ENCODE measurements around the gene CACNA1B. TPM values are rescaled to one million over a fixed set of nuclear protein-coding genes. Genes with fewer than 3 reads are reported as not detected.
"Not testable (repeated sequence)": the region's sequence is repeated elsewhere in the genome, so short reads cannot be mapped to it uniquely, and the experiment has no call there.

CACNA1B gene
- total and polyA plus RNA-seq, 9 of the 15 experiments (the other 6 are each of a cell fraction or from before 2014, with no cell fraction given): 0.01 to 0.04 TPM; not detected in 7

DNA sequence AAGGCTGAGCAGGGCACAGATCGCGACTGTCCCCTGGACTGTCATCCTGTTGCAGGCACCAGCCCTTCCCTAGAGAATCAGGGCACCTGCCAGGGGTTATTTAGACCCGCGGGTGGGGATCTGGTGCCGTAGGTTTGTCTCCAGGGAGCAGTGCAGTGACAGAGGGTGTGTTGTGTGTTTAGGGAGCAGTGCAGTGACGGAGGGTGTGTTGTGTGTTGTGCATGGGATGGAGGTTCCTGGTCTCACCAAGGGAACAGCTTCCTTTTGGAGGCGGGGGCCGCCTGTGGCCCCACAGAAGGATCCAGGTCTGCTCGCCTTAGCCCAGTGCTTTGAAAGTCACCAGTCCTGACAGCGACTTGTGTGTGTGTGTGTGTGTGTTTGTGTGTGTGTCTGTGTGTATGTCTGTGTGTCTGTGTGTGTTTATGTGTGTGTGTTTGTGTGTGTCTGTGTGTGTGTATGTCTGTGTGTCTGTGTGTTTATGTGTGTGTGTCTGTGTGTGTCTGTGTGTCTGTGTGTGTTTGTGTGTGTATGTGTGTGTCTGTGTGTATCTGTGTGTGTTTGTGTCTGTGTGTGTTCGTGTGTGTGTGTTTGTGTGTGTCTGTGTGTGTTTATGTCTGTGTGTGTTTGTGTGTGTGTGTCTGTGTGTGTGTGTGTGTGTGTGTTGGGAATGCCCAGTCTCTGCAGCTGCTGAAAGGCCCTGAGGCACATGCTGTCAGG lies 265.1 kb downstream of the CACNA1B start:
- 0% methylated on average over 9 of the region's 11 CpGs for WGBS (ENCODE audit: insufficient coverage, low coverage, missing lambda C conversion rate)
- H3K9ac ChIP-seq (ENCODE audit: insufficient read depth in 1 of 2, low read depth in 2 of 2, low read length in 2 of 2); in situ Hi-C loops (cut with MboI); H3K27ac ChIP-seq (ENCODE audit: extremely low read depth, low read depth, low read length); DNase-seq (ENCODE audit: extremely low read depth in 1 of 4, low spot score in 3 of 4); intact Hi-C loops (cut with micrococcal nuclease); H2AFZ ChIP-seq (ENCODE audit: low read depth, low read length); FAIRE-seq; H3K9me1 ChIP-seq (ENCODE audit: control insufficient read depth, insufficient read depth, low read length); H4K20me1 ChIP-seq (replicated peaks; ENCODE audit: control insufficient read depth, insufficient read depth, low read length); H3K4me3 ChIP-seq; ATAC-seq; H3K36me3 ChIP-seq (ENCODE audit: control insufficient read depth, insufficient read depth, low read length); H3K79me2 ChIP-seq (ENCODE audit: control insufficient read depth, insufficient read depth, low read length); H3K4me2 ChIP-seq (ENCODE audit: insufficient read depth, low read length); H3K4me1 ChIP-seq (replicated peaks in 1 of 2; ENCODE audit: control insufficient read depth in 2 of 2, insufficient read depth in 2 of 2, low read length in 2 of 2); POLR2A ChIA-PET; BruUV-seq (replicated peaks); H3K9me3 ChIP-seq (replicated peaks; ENCODE audit: control insufficient read depth, insufficient read depth, low read depth, low read length); CTCF ChIA-PET (ENCODE audit: low intra/inter-chr PET ratio): not testable (repeated sequence)
- H3K27me3 ChIP-seq (ENCODE audit: control insufficient read depth in 2 of 2, insufficient read depth in 2 of 2, low read length in 2 of 2): peaks cover 2 to 17% of the 10 kb centered on the region in 2 experiments; a peak in 2 of 5 replicates
- TF ChIP-seq TRIM24 (IDR thresholded peaks at IDR 0.05): 0 out of 4 replicates have a peak, but pooled peaks of 1 of the 2 experiments have one; percentile 14

DNA sequence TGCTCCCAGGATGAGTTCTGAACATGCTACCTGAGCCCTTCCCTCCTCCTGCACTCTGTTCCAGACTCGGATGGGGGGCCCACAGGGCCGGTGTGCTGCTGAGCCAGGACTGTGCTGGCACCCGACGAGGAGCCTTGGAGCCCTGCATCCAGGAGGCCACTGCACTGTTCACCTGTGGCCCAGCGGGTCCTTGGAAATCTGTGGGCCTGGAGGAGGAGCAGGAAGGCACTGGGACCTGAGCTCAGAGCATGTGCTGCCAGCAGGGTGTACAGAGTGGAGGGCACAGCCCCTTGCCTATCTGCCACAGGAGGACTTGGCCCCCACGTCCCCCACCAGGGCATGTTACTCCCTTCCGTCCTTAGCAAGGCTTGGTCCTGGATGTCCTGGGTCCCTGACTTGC lies 265.9 kb downstream of the CACNA1B start:
- BruUV-seq (replicated peaks); H3K4me2 ChIP-seq (ENCODE audit: insufficient read depth, low read length); H3K79me2 ChIP-seq (ENCODE audit: control insufficient read depth, insufficient read depth, low read length); in situ Hi-C loops (cut with MboI); H3K4me3 ChIP-seq; H3K27ac ChIP-seq (ENCODE audit: extremely low read depth, low read depth, low read length); H3K9ac ChIP-seq (ENCODE audit: insufficient read depth in 1 of 2, low read depth in 2 of 2, low read length in 2 of 2); H3K9me3 ChIP-seq (replicated peaks; ENCODE audit: control insufficient read depth, insufficient read depth, low read depth, low read length); H2AFZ ChIP-seq (ENCODE audit: low read depth, low read length); ATAC-seq; H3K9me1 ChIP-seq (ENCODE audit: control insufficient read depth, insufficient read depth, low read length); H3K36me3 ChIP-seq (ENCODE audit: control insufficient read depth, insufficient read depth, low read length); H3K4me1 ChIP-seq (replicated peaks in 1 of 2; ENCODE audit: control insufficient read depth in 2 of 2, insufficient read depth in 2 of 2, low read length in 2 of 2); FAIRE-seq; POLR2A ChIA-PET; intact Hi-C loops (cut with micrococcal nuclease); H4K20me1 ChIP-seq (replicated peaks; ENCODE audit: control insufficient read depth, insufficient read depth, low read length); CTCF ChIA-PET (ENCODE audit: low intra/inter-chr PET ratio): not testable (repeated sequence)
- peaks cover 2 to 17% of the 10 kb centered on the region in 2 experiments; a peak in 2 of 5 replicates for H3K27me3 ChIP-seq (ENCODE audit: control insufficient read depth in 2 of 2, insufficient read depth in 2 of 2, low read length in 2 of 2)
- WGBS (ENCODE audit: insufficient coverage, low coverage, missing lambda C conversion rate): 12% methylated on average over 5 of the region's 7 CpGs
- peak in 1 of 4 experiments; percentile 0 for DNase-seq (ENCODE audit: extremely low read depth in 1 of 4, low spot score in 3 of 4)
